HepG2 (cell line): ENCODE data around the gene TMEM100. TPM values are rescaled to one million over a fixed set of nuclear protein-coding genes. Genes with fewer than 3 reads are reported as not detected.
A peak's percentile ranks its signal among the peaks of the same experiment; 100 is the strongest.

Source experiments
- NCOR1 ChIP-seq: fragments of 200-600 bp; sonication (generic); IDR thresholded peaks from 2 replicates; pipeline ENCODE4 v1.7.0; 2017; ENCODE audit warnings: antibody characterized with exemption, low read length, borderline replicate concordance
- NFIC ChIP-seq: IDR thresholded peaks from 2 replicates; pipeline ENCODE4 v1.6.1; 2012; ENCODE audit warnings: mild to moderate bottlenecking, low read length, inconsistent platforms
- RARA ChIP-seq: IDR thresholded peaks from 2 replicates; pipeline ENCODE4 v1.6.1; 2016; ENCODE audit warnings: missing genetic modification reagents, missing compliant biosample characterization
- SRSF9 ChIP-seq: fragments of 200-400 bp; formaldehyde crosslinking; IDR thresholded peaks from 2 replicates; pipeline ENCODE4 v1.6.1; 2018; ENCODE audit warnings: borderline replicate concordance, mild to moderate bottlenecking, low read depth, low read length; ENCODE audit not compliant: insufficient read depth, poor library complexity, severe bottlenecking
- ZNF275 ChIP-seq: sonication (generic); formaldehyde crosslinking; IDR thresholded peaks from 2 replicates; pipeline ENCODE4 v1.8.0; 2022; ENCODE audit warnings: missing genetic modification reagents, mild to moderate bottlenecking, inconsistent platforms, borderline replicate concordance
- ZNF639 ChIP-seq: conservative IDR thresholded peaks from 2 replicates; pipeline ENCODE4 v1.6.1; 2018; ENCODE audit warnings: missing genetic modification reagents
- ZNF678 ChIP-seq: sonication (generic); formaldehyde crosslinking; IDR thresholded peaks from 2 replicates; pipeline ENCODE4 v1.4.0; 2020; ENCODE audit warnings: mild to moderate bottlenecking, missing genetic modification reagents
- ZNF709 ChIP-seq: sonication (generic); formaldehyde crosslinking; IDR thresholded peaks from 2 replicates; pipeline ENCODE4 v1.5.0; 2020; ENCODE audit warnings: mild to moderate bottlenecking, missing genetic modification reagents
- polyA plus RNA-seq, 8 experiments: library from polyadenylated mRNA; depleted of rRNA in 3 of 8; stranded (reverse) in 7 of 8; unstranded in 1 of 8; fragments of >200 nt; fragmentation: Illumina TruSeq in 4 of 8; extraction: Trizol in 4 of 8; gene quantifications; 2 replicates each; pipeline versions ENCODE4 v1.2.1 to v1.2.3, GENCODE V29; 2011 to 2016; ENCODE audit warnings: low read depth in 4 of 8, missing spikeins in 1 of 8, mixed read lengths in 1 of 8; ENCODE audit not compliant: insufficient read depth in 1 of 8
- total RNA-seq, 5 experiments: library from RNA; depleted of rRNA; stranded (reverse); fragments of >200 nt; fragmentation: Illumina TruSeq; extraction: Trizol; gene quantifications; 2 replicates each; pipeline ENCODE4 v1.2.3, GENCODE V29; 2016; ENCODE audit warnings: low read depth in 1 of 5

Gene TMEM100
- total and polyA plus RNA-seq, 2 of the 13 experiments (the other 11 are each of a cell fraction or from before 2014, with no cell fraction given) = not detected

GRCh38 chr17:55743103-55743679 lies 20.5 kb upstream of the TMEM100 start (continued):
- TF ChIP-seq ZNF275 (CRISPR knock-in tag) = no peak
- peak; percentile 74; the same call in 1 of the 2 replicates for TF ChIP-seq NFIC
- 0 out of 2 replicates have a peak, but pooled peaks have one; percentile 23 for TF ChIP-seq RARA
- no peak for TF ChIP-seq ZNF678 (CRISPR knock-in tag)
- 0 out of 2 replicates have a peak, but pooled peaks have one; percentile 15 for TF ChIP-seq NCOR1
- no peak for TF ChIP-seq ZNF639 (CRISPR knock-in tag)
- no peak for TF ChIP-seq SRSF9
- no peak for TF ChIP-seq ZNF709 (CRISPR knock-in tag)
